HG03571 (cell line): ENCODE measurements around the gene PAFAH1B2.
"Not testable (repeated sequence)": the region's sequence is repeated elsewhere in the genome, so short reads cannot be mapped to it uniquely, and the experiment has no call there.

Source experiments
- ATAC-seq: cut with Tn5 transposase; IDR thresholded peaks from one replicate; pipeline ENCODE4 v1.9.1; 2021; ENCODE audit not compliant: unreplicated experiment

The PAFAH1B2 gene

GRCh38 chr11:117172724-117173421 is 28.8 kb downstream of the PAFAH1B2 start:
- ATAC-seq = no peak

- ATAC-seq = no peak
These were observed 31.0 kb downstream of the PAFAH1B2 start for GRCh38 chr11:117175104-117175503.

GRCh38 chr11:117175781-117176180 is 31.7 kb downstream of the PAFAH1B2 start:
- ATAC-seq = no peak

- ATAC-seq = no peak
These were observed 32.1 kb downstream of the PAFAH1B2 start for GRCh38 chr11:117176186-117176585.

GRCh38 chr11:117177534-117178209 is 33.6 kb downstream of the PAFAH1B2 start:
- no peak for ATAC-seq

GRCh38 chr11:117178210-117179034 is 34.3 kb downstream of the PAFAH1B2 start, which contains the start of gene SIDT2:
SIDT2 (plus strand) TSS chr11:117178743; CDS start chr11:117179264, 521 bp downstream.
- ATAC-seq = peak; percentile 84

- peak; percentile 15 for ATAC-seq
These were observed 35.2 kb downstream of the PAFAH1B2 start for GRCh38 chr11:117179048-117179999.

- ATAC-seq = no peak
These were observed 35.9 kb downstream of the PAFAH1B2 start for GRCh38 chr11:117180020-117180419.

GRCh38 chr11:117180661-117181585 is 36.8 kb downstream of the PAFAH1B2 start:
- ATAC-seq = no peak

- no peak for ATAC-seq
These were observed 37.8 kb downstream of the PAFAH1B2 start for GRCh38 chr11:117181586-117182550.

- no peak for ATAC-seq
These were observed 38.5 kb downstream of the PAFAH1B2 start for GRCh38 chr11:117182551-117182935.

GRCh38 chr11:117183178-117183577 is 39.1 kb downstream of the PAFAH1B2 start:
- ATAC-seq = not testable (repeated sequence)

- ATAC-seq = no peak
These were observed 39.8 kb downstream of the PAFAH1B2 start for GRCh38 chr11:117183724-117184349.

GRCh38 chr11:117185736-117186430 is 41.8 kb downstream of the PAFAH1B2 start:
- ATAC-seq = no peak

- ATAC-seq = no peak
These were observed 42.3 kb downstream of the PAFAH1B2 start for GRCh38 chr11:117186431-117186761.

- no peak for ATAC-seq
These were observed 42.9 kb downstream of the PAFAH1B2 start for GRCh38 chr11:117187007-117187406.

GRCh38 chr11:117187428-117187798 is 43.3 kb downstream of the PAFAH1B2 start:
- no peak for ATAC-seq
